ENCODE results near the gene SHKBP1. TPM values are rescaled to one million over a fixed set of nuclear protein-coding genes. Genes with fewer than 3 reads are reported as not detected.

SHKBP1 gene
- total RNA-seq (100 to 1,000 TPM in 4 of 5 experiments, 10 to 100 TPM in 1; 98.4 to 218 (median 139) TPM), polyA plus RNA-seq (100 to 1,000 TPM in 1 of 2 donors, 10 to 100 TPM in 1; 92.8 to 140 TPM), total RNA-seq (60.7 reads per million, percentile 75 among the genes with 10 or more reads in this experiment)

GRCh38 chr19:40576585-40577451 lies at the start of gene SHKBP1:
Gene SHKBP1, plus strand, starts transcription at chr19:40576873. Its CDS starts 27 bp downstream, at chr19:40576900.
- H3K4me1 Mint-ChIP-seq = peaks cover 16 to 26% (median 20%) of the 10 kb centered on the region in 7 donors

DNA sequence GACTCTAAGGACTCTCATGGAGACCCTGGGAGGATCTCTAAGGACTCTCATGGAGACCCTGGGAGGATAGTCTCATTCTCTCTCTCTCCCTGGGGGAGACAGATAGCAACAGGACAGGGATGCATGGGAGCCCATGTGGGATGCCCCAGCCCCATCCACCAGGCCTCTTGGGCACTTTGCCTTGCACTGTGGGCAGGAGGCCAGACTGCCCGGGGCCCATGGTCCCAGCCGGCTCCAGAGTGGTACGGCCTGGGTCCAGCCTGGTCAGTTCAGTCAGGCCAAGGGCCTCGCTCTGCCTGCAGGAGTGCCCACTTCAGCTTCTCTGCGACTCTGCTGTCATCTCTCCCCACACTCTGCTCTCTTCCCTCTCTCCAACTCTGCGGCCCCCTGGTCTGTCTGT lies 48.6 kb upstream of the SHKBP1 start:
- Mint-ChIP-seq H3K4me3 (no peak overlapping the region), H3K36me3 (peaks cover 0 to 4% (median 0%) of the 10 kb centered on the region in 5 donors), H3K27ac (peak overlapping the region in 1 of 9 donors; percentile 86), H3K27me3 (peaks cover 13 to 29% (median 19%) of the 10 kb centered on the region in 5 donors), H3K4me1 (peaks cover 5 to 25% (median 12%) of the 10 kb centered on the region in 7 donors), H3K9me3 (peaks cover 0 to 6% (median 0%) of the 10 kb centered on the region in 11 donors)
- no peaks in the 10 kb centered on the region for H3K36me3 ChIP-seq (ENCODE audit: control insufficient read depth in 2 of 3, insufficient read depth in 3 of 3, low read length in 3 of 3)
- H3K4me3 ChIP-seq (ENCODE audit: low read length) = no peak overlapping the region
- no peak overlapping the region for H3K27ac ChIP-seq (ENCODE audit: low read depth, low read length)
- H3K4me1 ChIP-seq (ENCODE audit: control insufficient read depth in 2 of 2, insufficient read depth in 2 of 2, low read length in 2 of 2) = peaks cover 9 to 16% of the 10 kb centered on the region in 2 donors
- ChIA-PET CTCF (no interaction called here), POLR2A (no interaction called here)
- no peak for DNase-seq
- intact Hi-C loops (cut with micrococcal nuclease) = loop anchor here (2.0 to 10.0 kb wide), 5 partner anchors 21 to 734 kb away; partner anchors contain the start of genes HNRNPUL1 (in 1 of the 2) and SHKBP1 (in 1 of the 2)
- peaks cover 0 to 3% of the 10 kb centered on the region in 2 donors for H3K27me3 ChIP-seq (ENCODE audit: control insufficient read depth in 2 of 2, insufficient read depth in 2 of 2, low read length in 2 of 2)
- H3K9me3 ChIP-seq (ENCODE audit: control insufficient read depth in 2 of 3, low read length in 3 of 3) = no peaks in the 10 kb centered on the region
- ATAC-seq = no peak

More at GRCh38 chr19:40576585-40577451, at the start of gene SHKBP1:
- POLR2A ChIA-PET = interaction anchor here (0.5 kb wide), 1 partner anchor 599 kb away, joined by 3 read pairs; no protein-coding TSS in a partner anchor
- Histone ChIP-seq H3K4me1 (ENCODE audit: control insufficient read depth in 2 of 2, insufficient read depth in 2 of 2, low read length in 2 of 2) (peaks cover 14 to 22% of the 10 kb centered on the region in 2 donors), H3K27ac (ENCODE audit: low read depth, low read length) (peak within 1 kb of the TSS; percentile 77), H3K9me3 (ENCODE audit: control insufficient read depth in 2 of 3, low read length in 3 of 3) (no peaks in the 10 kb centered on the region), H3K27me3 (ENCODE audit: control insufficient read depth in 2 of 2, insufficient read depth in 2 of 2, low read length in 2 of 2) (no peaks in the 10 kb centered on the region), H3K4me3 (ENCODE audit: low read length) (peak within 1 kb of the TSS; percentile 84), H3K36me3 (ENCODE audit: control insufficient read depth in 2 of 3, insufficient read depth in 3 of 3, low read length in 3 of 3) (peaks cover 0 to 31% (median 12%) of the 10 kb centered on the region in 3 experiments)
- intact Hi-C loops (cut with micrococcal nuclease) = loop anchor here (1.0 to 10.0 kb wide), 9 partner anchors 21 to 820 kb away; partner anchors contain the start of genes BCKDHA (in 1 of the 2), COQ8B (in 1 of the 2), EXOSC5 (in 1 of the 2) and HNRNPUL1 (in 1 of the 2)
- H3K36me3 Mint-ChIP-seq = peaks cover 0 to 20% (median 8%) of the 10 kb centered on the region in 5 donors
- no peaks in the 10 kb centered on the region for H3K27me3 Mint-ChIP-seq
- H3K27ac Mint-ChIP-seq = peak within 1 kb of the TSS; percentile 79 to 96 (median 87)
- CTCF ChIA-PET = interaction anchor here (0.7 kb wide), 1 partner anchor 60 kb away, joined by 4 read pairs; no protein-coding TSS in a partner anchor
- DNase-seq = peak; percentile 84 to 93 (median 92)
- ATAC-seq = peak; percentile 97
- H3K4me3 Mint-ChIP-seq = peak within 1 kb of the TSS; percentile 80 to 96 (median 90)
- H3K9me3 Mint-ChIP-seq = no peaks in the 10 kb centered on the region

- Mint-ChIP-seq H3K27me3 (peaks cover 13 to 32% (median 21%) of the 10 kb centered on the region in 5 donors), H3K4me1 (peaks cover 5 to 25% (median 12%) of the 10 kb centered on the region in 7 donors), H3K9me3 (peaks cover 0 to 7% (median 2%) of the 10 kb centered on the region in 11 donors), H3K27ac (peak overlapping the region in 3 of 9 donors; percentile 36 to 86 (median 49)), H3K4me3 (peak overlapping the region in 5 of 10 donors; percentile 14 to 83 (median 52)), H3K36me3 (peaks cover 0 to 4% (median 0%) of the 10 kb centered on the region in 5 donors)
- no peak for DNase-seq
- Histone ChIP-seq H3K27ac (ENCODE audit: low read depth, low read length) (no peak overlapping the region), H3K4me3 (ENCODE audit: low read length) (no peak overlapping the region), H3K36me3 (ENCODE audit: control insufficient read depth in 2 of 3, insufficient read depth in 3 of 3, low read length in 3 of 3) (no peaks in the 10 kb centered on the region), H3K4me1 (ENCODE audit: control insufficient read depth in 2 of 2, insufficient read depth in 2 of 2, low read length in 2 of 2) (peaks cover 9 to 16% of the 10 kb centered on the region in 2 donors), H3K27me3 (ENCODE audit: control insufficient read depth in 2 of 2, insufficient read depth in 2 of 2, low read length in 2 of 2) (peaks cover 0 to 3% of the 10 kb centered on the region in 2 donors), H3K9me3 (ENCODE audit: control insufficient read depth in 2 of 3, low read length in 3 of 3) (peaks cover 0 to under 1% (median 0%) of the 10 kb centered on the region in 3 experiments)
- ChIA-PET POLR2A (interaction anchor here (1.1 to 1.4 kb wide), 2 partner anchors 42 to 77 kb away, joined by 4 read pairs; no protein-coding TSS in a partner anchor), CTCF (interaction anchor here (1.0 to 1.1 kb wide), 3 partner anchors 10 to 75 kb away, joined by 3 to 4 read pairs (median 4); no protein-coding TSS in a partner anchor)
- intact Hi-C loops (cut with micrococcal nuclease) = loop anchor here (1.0 to 10.0 kb wide), 10 partner anchors 20 to 734 kb away; partner anchors contain the start of genes HNRNPUL1 (in 1 of the 2) and SHKBP1 (in 1 of the 2)
- no peak for ATAC-seq
Observed at GRCh38 chr19:40528533-40529092, 48.1 kb upstream of the SHKBP1 start.

DNA sequence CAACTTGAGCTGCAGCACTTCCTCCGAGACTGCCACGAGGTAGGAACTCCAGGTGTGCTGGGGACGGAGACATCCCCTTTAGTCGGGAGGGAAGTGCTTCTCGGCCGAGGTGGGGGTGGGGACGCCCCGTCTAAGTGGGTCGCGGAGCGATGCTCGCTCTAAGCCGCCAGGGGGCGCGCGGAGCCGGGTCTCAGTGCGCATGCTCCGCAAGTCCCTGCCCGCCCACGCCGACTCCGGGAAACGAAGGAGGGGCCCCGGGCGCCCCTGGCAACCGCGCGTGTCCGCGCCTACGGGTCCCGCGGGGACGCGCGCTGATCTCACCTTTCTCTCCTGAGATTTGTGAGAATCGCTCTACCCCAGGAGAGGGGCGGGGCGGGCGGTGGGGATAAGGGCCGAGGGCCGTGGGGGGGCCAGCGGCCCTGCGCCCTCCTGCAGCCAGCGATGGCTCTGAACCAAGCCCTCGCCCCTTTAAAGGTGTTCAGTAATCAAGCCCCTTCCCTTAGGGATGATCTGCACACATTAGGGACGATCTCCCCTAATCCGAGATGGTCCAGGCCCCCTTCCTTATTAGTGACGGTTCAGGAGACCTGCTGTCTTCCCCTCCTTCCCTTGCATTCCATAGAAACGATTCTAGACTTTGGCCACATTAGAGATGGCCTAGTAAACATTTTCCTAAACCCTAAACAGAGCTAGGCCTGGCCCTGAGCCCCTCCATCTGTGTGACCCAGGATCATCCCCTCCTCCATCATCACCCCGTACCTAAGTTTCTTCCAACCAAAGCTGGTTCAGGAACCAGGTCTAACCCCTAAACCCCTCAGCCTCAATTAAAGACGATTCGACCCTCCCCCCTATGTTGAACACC lies 47.3 kb upstream of the SHKBP1 start:
- CTCF ChIA-PET = interaction anchor here (1.0 to 1.1 kb wide), 4 partner anchors 9 to 75 kb away, joined by 3 to 4 read pairs (median 4); no protein-coding TSS in a partner anchor
- H3K4me3 Mint-ChIP-seq = peak overlapping the region; percentile 66 to 87 (median 81)
- ATAC-seq (peak; percentile 97), DNase-seq (peak; percentile 84 to 97 (median 89))
- peaks cover 0 to 8% (median 0%) of the 10 kb centered on the region in 3 experiments for H3K9me3 ChIP-seq (ENCODE audit: control insufficient read depth in 2 of 3, low read length in 3 of 3)
- peaks cover 0 to 13% (median 4%) of the 10 kb centered on the region in 11 donors for H3K9me3 Mint-ChIP-seq
- no peaks in the 10 kb centered on the region for H3K36me3 ChIP-seq (ENCODE audit: control insufficient read depth in 2 of 3, insufficient read depth in 3 of 3, low read length in 3 of 3)
- intact Hi-C loops (cut with micrococcal nuclease) = loop anchor here (1.0 to 10.0 kb wide), 10 partner anchors 19 to 733 kb away; partner anchors contain the start of genes HNRNPUL1 (in 1 of the 2) and SHKBP1 (in 1 of the 2)
- POLR2A ChIA-PET = interaction anchor here (1.1 to 1.4 kb wide), 2 partner anchors 41 to 76 kb away, joined by 4 read pairs; no protein-coding TSS in a partner anchor
- H3K4me1 Mint-ChIP-seq = peaks cover 5 to 25% (median 12%) of the 10 kb centered on the region in 7 donors
- peaks cover 13 to 37% (median 24%) of the 10 kb centered on the region in 5 donors for H3K27me3 Mint-ChIP-seq
- H3K27ac Mint-ChIP-seq = peak overlapping the region in 6 of 9 donors; percentile 36 to 90 (median 60)
- H3K4me1 ChIP-seq (ENCODE audit: control insufficient read depth in 2 of 2, insufficient read depth in 2 of 2, low read length in 2 of 2) = peaks cover 9 to 16% of the 10 kb centered on the region in 2 donors
- peak overlapping the region; percentile 72 for H3K4me3 ChIP-seq (ENCODE audit: low read length)
- H3K27me3 ChIP-seq (ENCODE audit: control insufficient read depth in 2 of 2, insufficient read depth in 2 of 2, low read length in 2 of 2) = peaks cover 0 to 3% of the 10 kb centered on the region in 2 donors
- H3K36me3 Mint-ChIP-seq = peaks cover 0 to 7% (median 4%) of the 10 kb centered on the region in 5 donors
- H3K27ac ChIP-seq (ENCODE audit: low read depth, low read length) = no peak overlapping the region

GRCh38 chr19:40530091-40530901 lies 46.4 kb upstream of the SHKBP1 start:
- CTCF ChIA-PET = interaction anchor here (1.0 kb wide), 1 partner anchor 23 kb away, joined by 3 read pairs; no protein-coding TSS in a partner anchor
- Histone ChIP-seq H3K27ac (ENCODE audit: low read depth, low read length) (no peak overlapping the region), H3K27me3 (ENCODE audit: control insufficient read depth in 2 of 2, insufficient read depth in 2 of 2, low read length in 2 of 2) (peaks cover 0 to 3% of the 10 kb centered on the region in 2 donors), H3K9me3 (ENCODE audit: control insufficient read depth in 2 of 3, low read length in 3 of 3) (peaks cover 0 to 8% (median 0%) of the 10 kb centered on the region in 3 experiments), H3K36me3 (ENCODE audit: control insufficient read depth in 2 of 3, insufficient read depth in 3 of 3, low read length in 3 of 3) (no peaks in the 10 kb centered on the region), H3K4me3 (ENCODE audit: low read length) (peak overlapping the region; percentile 72), H3K4me1 (ENCODE audit: control insufficient read depth in 2 of 2, insufficient read depth in 2 of 2, low read length in 2 of 2) (peaks cover 9 to 16% of the 10 kb centered on the region in 2 donors)
- Mint-ChIP-seq H3K27ac (peak overlapping the region in 3 of 9 donors; percentile 72 to 90 (median 84)), H3K27me3 (peaks cover 13 to 37% (median 24%) of the 10 kb centered on the region in 5 donors), H3K9me3 (peaks cover 0 to 13% (median 4%) of the 10 kb centered on the region in 11 donors), H3K36me3 (peaks cover 0 to 10% (median 4%) of the 10 kb centered on the region in 5 donors), H3K4me3 (peak overlapping the region in 9 of 10 donors; percentile 66 to 87 (median 82)), H3K4me1 (peaks cover 5 to 25% (median 12%) of the 10 kb centered on the region in 7 donors)
- POLR2A ChIA-PET = interaction anchor here (1.4 kb wide), 1 partner anchor 40 kb away, joined by 4 read pairs; no protein-coding TSS in a partner anchor
- no peak for ATAC-seq
- peak in 4 of 9 donors; percentile 23 to 54 (median 26) for DNase-seq
- intact Hi-C loops (cut with micrococcal nuclease) = no loop called here
